Measurements from ENCODE around the gene C1R. TPM values are rescaled to one million over a fixed set of nuclear protein-coding genes. Genes with fewer than 3 reads are reported as not detected.

Gene C1R
- total RNA-seq, 1 donor from 2014 or later: 1,046 TPM

DNA sequence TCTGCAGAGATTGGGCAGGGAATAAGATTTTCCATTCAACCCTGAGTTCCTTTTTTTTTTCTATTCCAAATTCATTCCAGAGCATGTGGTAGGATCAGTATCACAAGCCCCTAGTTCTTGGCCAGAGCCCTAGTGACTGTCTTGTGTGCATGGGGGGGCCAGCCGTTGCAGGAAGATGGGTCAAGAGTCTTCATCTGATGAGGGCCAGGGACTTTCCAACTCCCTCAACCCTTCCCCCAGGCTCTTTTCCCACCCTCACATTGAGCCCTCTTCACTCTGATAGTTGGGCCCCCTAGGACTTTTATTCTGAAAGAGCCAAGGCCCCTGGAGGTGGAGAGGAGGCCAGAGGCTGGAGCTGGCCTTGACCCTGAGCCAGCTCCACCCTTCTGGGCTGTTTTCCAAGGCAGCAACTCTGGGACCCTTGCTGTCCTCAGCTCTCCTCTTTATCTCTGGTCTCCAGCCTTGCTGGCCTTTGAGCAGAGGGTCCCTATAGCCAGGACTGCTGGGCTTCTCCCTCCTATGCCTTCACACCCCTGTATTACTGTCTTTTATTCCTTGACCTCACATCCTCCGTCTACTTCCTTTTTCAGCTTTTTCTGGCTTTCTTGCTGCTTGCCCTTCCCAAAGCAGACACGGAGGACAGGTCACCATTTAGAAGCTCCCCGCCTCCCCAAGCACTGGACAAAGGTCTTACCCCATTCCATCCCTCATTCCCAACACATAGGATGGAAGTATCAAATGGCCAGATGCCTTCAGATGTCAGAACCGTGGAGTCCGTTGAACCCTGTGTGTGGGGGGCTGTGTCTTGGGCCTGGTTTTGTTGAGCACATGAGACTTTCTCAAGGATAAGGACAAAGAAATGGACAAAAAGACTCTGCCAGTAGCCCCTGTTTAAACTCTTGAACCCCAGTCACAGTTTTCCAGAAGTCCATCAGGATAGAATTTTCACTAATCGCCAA, 30.8 kb upstream of the C1R start:
- Histone ChIP-seq H3K27me3 (no peaks in the 10 kb centered on the region), H3K9me3 (no peaks in the 10 kb centered on the region), H3K4me1 (no peaks in the 10 kb centered on the region), H3K36me3 (no peaks in the 10 kb centered on the region), H3K27ac (no peak overlapping the region), H3K4me3 (no peak overlapping the region)
- TF ChIP-seq, protein P1, sequence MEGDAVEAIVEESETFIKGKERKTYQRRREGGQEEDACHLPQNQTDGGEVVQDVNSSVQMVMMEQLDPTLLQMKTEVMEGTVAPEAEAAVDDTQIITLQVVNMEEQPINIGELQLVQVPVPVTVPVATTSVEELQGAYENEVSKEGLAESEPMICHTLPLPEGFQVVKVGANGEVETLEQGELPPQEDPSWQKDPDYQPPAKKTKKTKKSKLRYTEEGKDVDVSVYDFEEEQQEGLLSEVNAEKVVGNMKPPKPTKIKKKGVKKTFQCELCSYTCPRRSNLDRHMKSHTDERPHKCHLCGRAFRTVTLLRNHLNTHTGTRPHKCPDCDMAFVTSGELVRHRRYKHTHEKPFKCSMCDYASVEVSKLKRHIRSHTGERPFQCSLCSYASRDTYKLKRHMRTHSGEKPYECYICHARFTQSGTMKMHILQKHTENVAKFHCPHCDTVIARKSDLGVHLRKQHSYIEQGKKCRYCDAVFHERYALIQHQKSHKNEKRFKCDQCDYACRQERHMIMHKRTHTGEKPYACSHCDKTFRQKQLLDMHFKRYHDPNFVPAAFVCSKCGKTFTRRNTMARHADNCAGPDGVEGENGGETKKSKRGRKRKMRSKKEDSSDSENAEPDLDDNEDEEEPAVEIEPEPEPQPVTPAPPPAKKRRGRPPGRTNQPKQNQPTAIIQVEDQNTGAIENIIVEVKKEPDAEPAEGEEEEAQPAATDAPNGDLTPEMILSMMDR (IDR thresholded peaks at IDR 0.05): no peak
- no peak for DNase-seq (ENCODE audit: low spot score in 2 of 2)
- intact Hi-C loops (cut with DNase I): no loop called here

DNA sequence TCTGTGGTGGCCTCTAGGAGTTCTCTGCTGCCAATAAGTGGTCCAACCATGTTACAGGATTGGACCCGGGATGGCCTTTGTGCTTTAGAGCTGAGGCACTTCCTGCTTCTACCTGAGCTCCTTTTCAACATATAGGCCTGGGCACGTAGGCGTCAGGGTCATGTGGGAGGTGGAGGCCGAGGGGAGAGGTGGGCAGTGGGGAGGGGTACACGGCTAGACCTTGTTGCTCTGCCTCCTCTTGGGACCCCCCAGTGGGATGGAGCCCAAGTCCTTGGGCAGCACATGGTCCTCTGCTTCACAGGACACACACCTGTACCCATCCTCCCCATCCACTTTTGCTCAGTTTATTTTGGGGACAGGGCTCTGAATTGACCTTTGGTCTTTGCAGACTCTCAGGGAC, 29.1 kb upstream of the C1R start:
- Histone ChIP-seq H3K4me1 (no peaks in the 10 kb centered on the region), H3K9me3 (no peaks in the 10 kb centered on the region), H3K27ac (no peak overlapping the region), H3K27me3 (no peaks in the 10 kb centered on the region), H3K36me3 (peaks cover 0 to under 1% of the 10 kb centered on the region in 2 donors), H3K4me3 (no peak overlapping the region)
- intact Hi-C loops (cut with DNase I): no loop called here
- TF ChIP-seq, protein P1 (IDR thresholded peaks at IDR 0.05): no peak
- DNase-seq (ENCODE audit: low spot score in 2 of 2): no peak

DNA sequence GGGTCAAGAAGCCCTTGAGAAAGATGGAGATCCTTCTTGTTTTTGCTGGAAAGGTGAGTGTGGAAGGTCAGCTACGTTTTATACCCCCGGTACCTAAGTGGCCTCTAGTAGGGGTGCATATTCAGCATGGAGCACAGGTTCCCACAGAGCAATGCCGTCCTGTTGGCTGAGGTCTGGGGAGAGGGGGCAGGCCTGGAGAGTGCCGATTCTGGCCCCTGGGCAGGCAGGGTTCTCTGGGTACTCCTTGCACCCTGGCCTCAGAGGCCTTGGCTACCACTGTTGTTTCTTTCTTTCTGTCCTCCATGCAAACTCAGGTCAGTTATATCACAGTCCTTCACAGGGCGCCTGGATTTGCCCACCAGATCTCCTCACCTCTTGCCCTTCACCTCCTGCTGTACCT, 27.9 kb upstream of the C1R start:
- Histone ChIP-seq H3K4me1 (no peaks in the 10 kb centered on the region), H3K27ac (no peak overlapping the region), H3K27me3 (no peaks in the 10 kb centered on the region), H3K4me3 (no peak overlapping the region), H3K36me3 (peaks cover 0 to 11% of the 10 kb centered on the region in 2 donors), H3K9me3 (no peaks in the 10 kb centered on the region)
- intact Hi-C loops (cut with DNase I): no loop called here
- TF ChIP-seq, protein P1 (IDR thresholded peaks at IDR 0.05): no peak
- DNase-seq (ENCODE audit: low spot score in 2 of 2): no peak

DNA sequence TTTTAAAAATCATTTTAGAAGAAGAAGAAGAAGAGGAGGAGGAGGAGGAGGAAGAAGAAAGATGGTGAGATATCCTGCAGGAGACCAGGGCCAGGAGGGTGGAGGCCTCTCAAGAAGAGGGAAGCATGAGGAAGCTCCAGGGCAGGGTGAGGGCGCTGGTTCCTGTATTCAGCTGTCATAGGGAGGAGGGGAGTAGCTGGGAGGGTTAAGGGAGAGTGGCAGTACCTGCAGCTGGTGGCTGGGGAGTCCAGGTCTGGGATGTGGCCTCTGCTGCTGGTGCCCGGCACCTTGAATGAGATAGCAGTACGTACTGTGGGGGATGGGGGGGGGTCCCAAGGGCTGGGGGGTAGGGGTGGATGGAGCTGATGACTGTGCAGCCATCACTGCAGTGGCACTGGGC, 26.6 kb upstream of the C1R start:
- Histone ChIP-seq H3K36me3 (peaks cover 0 to 14% of the 10 kb centered on the region in 2 donors), H3K4me3 (no peak overlapping the region), H3K4me1 (no peaks in the 10 kb centered on the region), H3K27ac (no peak overlapping the region), H3K27me3 (no peaks in the 10 kb centered on the region), H3K9me3 (no peaks in the 10 kb centered on the region)
- TF ChIP-seq, protein P1 (IDR thresholded peaks at IDR 0.05): no peak
- intact Hi-C loops (cut with DNase I): no loop called here
- DNase-seq (ENCODE audit: low spot score in 2 of 2): peak in 1 of 2 donors; percentile 50

DNA sequence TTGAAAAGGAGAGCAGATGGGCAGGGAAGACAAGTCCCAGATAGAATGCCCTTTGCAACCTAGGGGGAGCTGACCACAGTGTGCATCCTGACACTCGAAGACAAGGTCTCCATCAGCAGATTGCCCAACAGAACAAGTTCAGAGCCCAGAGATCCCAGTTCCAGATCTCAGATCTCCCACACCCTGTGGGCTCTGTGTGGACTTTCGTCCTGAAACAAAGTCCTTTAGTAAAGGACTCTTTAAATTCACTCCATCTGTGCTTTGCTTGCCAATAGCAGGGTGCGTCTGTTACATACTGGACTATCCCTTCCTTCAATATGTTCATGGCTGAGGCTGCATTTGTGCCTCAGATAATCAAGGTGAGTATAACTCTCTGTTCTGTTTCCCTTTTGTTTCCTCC, 25.4 kb upstream of the C1R start:
- DNase-seq (ENCODE audit: low spot score in 2 of 2): peak in 1 of 2 donors; percentile 38
- Histone ChIP-seq H3K36me3 (peaks cover 0 to 14% of the 10 kb centered on the region in 2 donors), H3K4me1 (no peaks in the 10 kb centered on the region), H3K27ac (no peak overlapping the region), H3K9me3 (no peaks in the 10 kb centered on the region), H3K4me3 (no peak overlapping the region), H3K27me3 (no peaks in the 10 kb centered on the region)
- intact Hi-C loops (cut with DNase I): no loop called here
- TF ChIP-seq, protein P1 (IDR thresholded peaks at IDR 0.05): no peak
